ENCODE data around the gene ADGRG3. TPM values are rescaled to one million over a fixed set of nuclear protein-coding genes. Genes with fewer than 3 reads are reported as not detected.

ADGRG3 gene
- total and polyA plus RNA-seq, 9 of the 15 experiments (the other 6 are each of a cell fraction or from before 2014, with no cell fraction given): 0.09 to 0.52 (median 0.14) TPM; not detected in 3

GRCh38 chr16:57689762-57690558 is 21.9 kb downstream of the ADGRG3 start (continued):
- TF ChIP-seq ZNF140 (CRISPR knock-in tag; IDR thresholded peaks at IDR 0.05): no peak; the same call in 1 of the 2 replicates
- peak; percentile 47 to 62; a peak in 3 of 4 replicates for TF ChIP-seq NRF1 (conservative IDR thresholded peaks at IDR 0.05 in 1 of 2, IDR thresholded peaks at IDR 0.05 in 1 of 2)
- TF ChIP-seq RAD51 (IDR thresholded peaks at IDR 0.05; ENCODE audit: borderline replicate concordance, low read depth): peak; percentile 64
- TF ChIP-seq RUNX1 (IDR thresholded peaks at IDR 0.05; ENCODE audit: low read depth): peak; percentile 82
- no peak for TF ChIP-seq DDX20 (tag; IDR thresholded peaks at IDR 0.05; ENCODE audit: low read depth)
- no peak for TF ChIP-seq ZNF518B (CRISPR knock-in tag; IDR thresholded peaks at IDR 0.05)
- TF ChIP-seq SIRT6 (IDR thresholded peaks at IDR 0.05; ENCODE audit: low read depth, low read length): no peak
- TF ChIP-seq YBX1 (IDR thresholded peaks at IDR 0.05): no peak
- TF ChIP-seq, protein P1, sequence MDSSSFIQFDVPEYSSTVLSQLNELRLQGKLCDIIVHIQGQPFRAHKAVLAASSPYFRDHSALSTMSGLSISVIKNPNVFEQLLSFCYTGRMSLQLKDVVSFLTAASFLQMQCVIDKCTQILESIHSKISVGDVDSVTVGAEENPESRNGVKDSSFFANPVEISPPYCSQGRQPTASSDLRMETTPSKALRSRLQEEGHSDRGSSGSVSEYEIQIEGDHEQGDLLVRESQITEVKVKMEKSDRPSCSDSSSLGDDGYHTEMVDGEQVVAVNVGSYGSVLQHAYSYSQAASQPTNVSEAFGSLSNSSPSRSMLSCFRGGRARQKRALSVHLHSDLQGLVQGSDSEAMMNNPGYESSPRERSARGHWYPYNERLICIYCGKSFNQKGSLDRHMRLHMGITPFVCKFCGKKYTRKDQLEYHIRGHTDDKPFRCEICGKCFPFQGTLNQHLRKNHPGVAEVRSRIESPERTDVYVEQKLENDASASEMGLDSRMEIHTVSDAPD (CRISPR knock-in tag; IDR thresholded peaks at IDR 0.05): peak; percentile 57; the same call in 1 of the 2 replicates
- TF ChIP-seq SMAD2 (IDR thresholded peaks at IDR 0.05; ENCODE audit: low read depth, low read length): no peak
- no peak for TF ChIP-seq U2AF1 (optimal IDR thresholded peaks at IDR 0.05; ENCODE audit: low read depth, low read length)
- peak; percentile 99 for TF ChIP-seq LCOR (CRISPR knock-in tag; IDR thresholded peaks at IDR 0.05)
- no peak for TF ChIP-seq NCOA2 (IDR thresholded peaks at IDR 0.05; ENCODE audit: partially characterized antibody in 2 of 2)
- no peak for TF ChIP-seq ZBTB12 (CRISPR knock-in tag; IDR thresholded peaks at IDR 0.05)
- 0 out of 4 replicates have a peak, but pooled peaks of 1 of the 2 experiments have one; percentile 23 for TF ChIP-seq KDM4B (IDR thresholded peaks at IDR 0.05; ENCODE audit: borderline replicate concordance in 2 of 2, low read depth in 1 of 2)
- TF ChIP-seq, protein P2, sequence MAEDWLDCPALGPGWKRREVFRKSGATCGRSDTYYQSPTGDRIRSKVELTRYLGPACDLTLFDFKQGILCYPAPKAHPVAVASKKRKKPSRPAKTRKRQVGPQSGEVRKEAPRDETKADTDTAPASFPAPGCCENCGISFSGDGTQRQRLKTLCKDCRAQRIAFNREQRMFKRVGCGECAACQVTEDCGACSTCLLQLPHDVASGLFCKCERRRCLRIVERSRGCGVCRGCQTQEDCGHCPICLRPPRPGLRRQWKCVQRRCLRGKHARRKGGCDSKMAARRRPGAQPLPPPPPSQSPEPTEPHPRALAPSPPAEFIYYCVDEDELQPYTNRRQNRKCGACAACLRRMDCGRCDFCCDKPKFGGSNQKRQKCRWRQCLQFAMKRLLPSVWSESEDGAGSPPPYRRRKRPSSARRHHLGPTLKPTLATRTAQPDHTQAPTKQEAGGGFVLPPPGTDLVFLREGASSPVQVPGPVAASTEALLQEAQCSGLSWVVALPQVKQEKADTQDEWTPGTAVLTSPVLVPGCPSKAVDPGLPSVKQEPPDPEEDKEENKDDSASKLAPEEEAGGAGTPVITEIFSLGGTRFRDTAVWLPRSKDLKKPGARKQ (CRISPR knock-in tag; IDR thresholded peaks at IDR 0.05): no peak
- peak; percentile 94 for TF ChIP-seq EP400 (IDR thresholded peaks at IDR 0.05)
- TF ChIP-seq, protein P3, sequence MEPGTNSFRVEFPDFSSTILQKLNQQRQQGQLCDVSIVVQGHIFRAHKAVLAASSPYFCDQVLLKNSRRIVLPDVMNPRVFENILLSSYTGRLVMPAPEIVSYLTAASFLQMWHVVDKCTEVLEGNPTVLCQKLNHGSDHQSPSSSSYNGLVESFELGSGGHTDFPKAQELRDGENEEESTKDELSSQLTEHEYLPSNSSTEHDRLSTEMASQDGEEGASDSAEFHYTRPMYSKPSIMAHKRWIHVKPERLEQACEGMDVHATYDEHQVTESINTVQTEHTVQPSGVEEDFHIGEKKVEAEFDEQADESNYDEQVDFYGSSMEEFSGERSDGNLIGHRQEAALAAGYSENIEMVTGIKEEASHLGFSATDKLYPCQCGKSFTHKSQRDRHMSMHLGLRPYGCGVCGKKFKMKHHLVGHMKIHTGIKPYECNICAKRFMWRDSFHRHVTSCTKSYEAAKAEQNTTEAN (CRISPR knock-in tag; IDR thresholded peaks at IDR 0.05): no peak
